Tibial artery (tissue), 4 donors: ENCODE measurements around the gene WASF2.
"Not testable (repeated sequence)": the region's sequence is repeated elsewhere in the genome, so short reads cannot be mapped to it uniquely, and the experiment has no call there.

Experiments used
- DNase-seq, 2 donors: peaks; one replicate each; pipeline ENCODE4 v3.0.0-alpha.2; 2019
- H3K27ac ChIP-seq, 2 donors: fragments of 200-600 bp; sonication (generic) in 1 of 2; 1 replicate in 1 of 2; 2 replicates in 1 of 2; pipeline ENCODE4 v1.5.1; 2018 to 2019; ENCODE audit warnings: mild to moderate bottlenecking in 1 of 2
- H3K27me3 ChIP-seq, 2 donors: fragments of 200-600 bp; sonication (generic) in 1 of 2; one replicate each; pipeline versions ENCODE4 v1.5.1 to v1.6.0; 2016 to 2019
- H3K36me3 ChIP-seq, 3 donors: fragments of 200-600 bp; sonication (generic) in 2 of 3; one replicate each; pipeline ENCODE4 v1.5.1; 2016 to 2019; ENCODE audit warnings: mild to moderate bottlenecking in 2 of 3
- H3K4me1 ChIP-seq, 4 donors: fragments of 200-600 bp; sonication (generic) in 2 of 4; 1 replicate in 3 of 4; 2 replicates in 1 of 4; pipeline ENCODE4 v1.5.1; 2016 to 2019
- H3K4me3 ChIP-seq, 2 donors: fragments of 200-600 bp; sonication (generic) in 1 of 2; 1 replicate in 1 of 2; 2 replicates in 1 of 2; pipeline ENCODE4 v1.5.1; 2018 to 2019; ENCODE audit warnings: mild to moderate bottlenecking in 2 of 2
- H3K9me3 ChIP-seq, 3 donors: fragments of 200-600 bp; sonication (generic) in 1 of 3; one replicate each; pipeline ENCODE4 v1.5.1; 2016 to 2019
- intact Hi-C: fragments of 100-400 bp; cut with DNase I; formaldehyde crosslinking; loops from one replicate; pipeline ENCODE4 v1.15.0; 2023; ENCODE audit warnings: low total_unique reads
- TF ChIP-seq, protein P1 (sequence below), 2 experiments: fragments of 200-600 bp in 1 of 2; fragments of 450-650 bp in 1 of 2; IDR thresholded peaks; one replicate each; pipeline ENCODE4 v1.5.1; 2017 to 2019; ENCODE audit warnings: antibody characterized with exemption in 2 of 2, mild to moderate bottlenecking in 1 of 2, moderate library complexity in 1 of 2

The WASF2 gene

GRCh38 chr1:27475720-27476119 lies 14.2 kb downstream of the WASF2 start:
- Histone ChIP-seq H3K4me3 (no peak overlapping the region), H3K4me1 (peaks cover 0 to 84% (median 38%) of the 10 kb centered on the region in 4 donors), H3K9me3 (no peaks in the 10 kb centered on the region), H3K36me3 (no peaks in the 10 kb centered on the region), H3K27ac (peak overlapping the region in 1 of 2 donors; percentile 16), H3K27me3 (no peaks in the 10 kb centered on the region)
- intact Hi-C loops, result no loop called here
- no peak for DNase-seq
- TF ChIP-seq, protein P1, sequence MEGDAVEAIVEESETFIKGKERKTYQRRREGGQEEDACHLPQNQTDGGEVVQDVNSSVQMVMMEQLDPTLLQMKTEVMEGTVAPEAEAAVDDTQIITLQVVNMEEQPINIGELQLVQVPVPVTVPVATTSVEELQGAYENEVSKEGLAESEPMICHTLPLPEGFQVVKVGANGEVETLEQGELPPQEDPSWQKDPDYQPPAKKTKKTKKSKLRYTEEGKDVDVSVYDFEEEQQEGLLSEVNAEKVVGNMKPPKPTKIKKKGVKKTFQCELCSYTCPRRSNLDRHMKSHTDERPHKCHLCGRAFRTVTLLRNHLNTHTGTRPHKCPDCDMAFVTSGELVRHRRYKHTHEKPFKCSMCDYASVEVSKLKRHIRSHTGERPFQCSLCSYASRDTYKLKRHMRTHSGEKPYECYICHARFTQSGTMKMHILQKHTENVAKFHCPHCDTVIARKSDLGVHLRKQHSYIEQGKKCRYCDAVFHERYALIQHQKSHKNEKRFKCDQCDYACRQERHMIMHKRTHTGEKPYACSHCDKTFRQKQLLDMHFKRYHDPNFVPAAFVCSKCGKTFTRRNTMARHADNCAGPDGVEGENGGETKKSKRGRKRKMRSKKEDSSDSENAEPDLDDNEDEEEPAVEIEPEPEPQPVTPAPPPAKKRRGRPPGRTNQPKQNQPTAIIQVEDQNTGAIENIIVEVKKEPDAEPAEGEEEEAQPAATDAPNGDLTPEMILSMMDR (IDR thresholded peaks at IDR 0.05), result no peak

DNA sequence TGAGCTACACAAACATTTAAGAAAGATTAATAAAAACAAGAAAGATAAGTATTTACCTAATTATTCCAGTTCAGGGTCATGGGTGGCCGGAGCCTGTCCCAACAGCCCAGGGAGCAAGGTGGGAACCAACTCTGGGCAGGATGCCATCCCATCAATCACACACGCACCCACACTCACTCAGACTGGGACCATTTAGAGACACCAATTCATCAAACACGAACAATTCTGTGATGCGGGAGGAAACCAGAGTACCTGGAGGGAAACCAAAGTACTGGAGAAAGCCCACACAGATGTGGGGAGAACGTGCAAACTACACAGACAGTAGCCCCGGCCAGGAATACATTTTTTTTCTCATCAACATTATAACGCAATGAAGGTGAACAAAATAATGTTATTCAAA lies 16.2 kb downstream of the WASF2 start:
- H3K9me3 ChIP-seq, result no peaks in the 10 kb centered on the region
- no peak for DNase-seq
- H3K27me3 ChIP-seq, result no peaks in the 10 kb centered on the region
- H3K4me3 ChIP-seq, result no peak overlapping the region
- H3K4me1 ChIP-seq, result peaks cover 0 to 89% (median 46%) of the 10 kb centered on the region in 4 donors
- TF ChIP-seq, protein P1 (IDR thresholded peaks at IDR 0.05), result no peak
- H3K36me3 ChIP-seq, result peaks cover 0 to 8% (median 0%) of the 10 kb centered on the region in 3 donors
- intact Hi-C loops, result no loop called here
- no peak overlapping the region for H3K27ac ChIP-seq

DNA sequence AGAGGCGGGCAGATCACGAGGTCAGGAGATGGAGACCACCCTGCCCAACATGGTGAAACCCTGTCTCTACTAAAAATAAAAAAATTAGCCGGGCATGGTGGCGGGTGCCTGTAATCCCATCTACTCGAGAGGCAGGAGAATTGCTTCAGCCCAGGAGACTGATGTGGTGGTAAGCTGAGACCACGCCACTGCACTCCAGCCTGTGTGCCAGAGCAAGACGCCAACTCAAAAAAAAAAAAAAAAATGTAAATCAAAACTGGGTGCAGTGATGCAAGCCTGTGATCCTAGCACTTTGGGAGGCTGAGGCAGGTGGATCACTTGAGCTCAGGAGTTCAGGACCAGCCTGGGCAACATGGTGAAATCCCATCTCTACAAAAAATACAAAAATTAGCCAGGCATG lies 17.9 kb downstream of the WASF2 start:
- H3K27me3 ChIP-seq, intact Hi-C loops, H3K27ac ChIP-seq, H3K9me3 ChIP-seq, DNase-seq, H3K36me3 ChIP-seq, H3K4me3 ChIP-seq: not testable (repeated sequence)
- peaks cover 0 to 95% (median 51%) of the 10 kb centered on the region in 4 donors for H3K4me1 ChIP-seq

- Histone ChIP-seq H3K27ac (no peak overlapping the region), H3K36me3 (peaks cover 0 to 10% (median 0%) of the 10 kb centered on the region in 3 donors), H3K9me3 (no peaks in the 10 kb centered on the region), H3K4me3 (no peak overlapping the region), H3K27me3 (no peaks in the 10 kb centered on the region), H3K4me1 (peaks cover 0 to 95% (median 47%) of the 10 kb centered on the region in 4 donors)
- intact Hi-C loops, result no loop called here
- TF ChIP-seq, protein P1 (IDR thresholded peaks at IDR 0.05), result no peak
- DNase-seq, result no peak
Measured at GRCh38 chr1:27471477-27471876, 18.5 kb downstream of the WASF2 start.

DNA sequence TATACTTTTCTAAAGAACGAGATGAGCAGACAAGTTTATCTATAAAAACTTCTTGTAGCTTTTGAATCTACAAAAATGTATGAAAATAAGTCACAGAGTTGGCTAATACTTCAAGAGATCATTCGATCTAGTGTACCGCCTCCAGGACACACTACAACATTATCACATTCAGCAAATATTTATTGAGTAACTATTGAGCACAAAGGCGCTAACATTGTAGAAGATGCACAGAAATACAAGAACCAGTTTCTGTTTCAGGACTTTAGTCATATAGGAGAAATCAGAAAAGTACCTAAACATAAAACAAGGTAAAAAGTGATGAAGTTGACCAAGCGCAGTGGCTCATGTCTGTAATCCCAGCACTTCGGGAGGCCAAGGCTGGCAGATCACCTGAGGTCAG lies 20.6 kb downstream of the WASF2 start:
- Histone ChIP-seq H3K9me3 (no peaks in the 10 kb centered on the region), H3K27ac (no peak overlapping the region), H3K4me1 (peaks cover 0 to 92% (median 30%) of the 10 kb centered on the region in 4 donors), H3K36me3 (peaks cover 0 to 14% (median 5%) of the 10 kb centered on the region in 3 donors), H3K27me3 (no peaks in the 10 kb centered on the region), H3K4me3 (no peak overlapping the region)
- TF ChIP-seq, protein P1 (IDR thresholded peaks at IDR 0.05), result no peak
- intact Hi-C loops, result no loop called here
- DNase-seq, result no peak

DNA sequence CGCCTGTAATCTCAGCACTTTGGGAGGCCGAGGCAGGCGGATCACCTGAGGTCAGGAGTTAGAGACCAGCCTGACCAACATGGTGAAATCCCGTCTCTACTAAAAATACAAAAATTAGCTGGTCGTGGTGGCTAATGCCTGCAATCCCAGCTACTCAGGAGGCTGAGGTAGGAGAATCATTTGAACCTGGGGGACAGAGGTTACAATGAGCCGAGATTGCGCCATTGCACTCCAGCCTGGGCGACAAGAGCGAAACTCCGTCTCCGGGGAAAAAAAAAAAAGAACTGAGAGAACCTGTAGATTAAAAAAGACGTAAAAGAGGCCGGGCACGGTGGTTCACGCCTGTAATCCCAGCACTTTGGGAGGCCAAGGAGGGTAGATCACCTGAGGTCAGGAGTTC lies 21.6 kb downstream of the WASF2 start:
- intact Hi-C loops, H3K27ac ChIP-seq, H3K4me3 ChIP-seq, DNase-seq, H3K9me3 ChIP-seq, H3K27me3 ChIP-seq: not testable (repeated sequence)
- H3K4me1 ChIP-seq, result peaks cover 0 to 88% (median 26%) of the 10 kb centered on the region in 4 donors
- H3K36me3 ChIP-seq, result peaks cover 0 to 14% (median 5%) of the 10 kb centered on the region in 3 donors
